ENCODE measurements around the gene CCL1. TPM values are rescaled to one million over a fixed set of nuclear protein-coding genes. Genes with fewer than 3 reads are reported as not detected.
A peak's percentile ranks its signal among the peaks of the same experiment; 100 is the strongest.

Gene CCL1
- total and polyA plus RNA-seq, 10 of the 15 experiments (the other 5 are each of a cell fraction or from before 2014, with no cell fraction given) = 0.14 to 1.8 (median 0.40) TPM; not detected in 3

- no peak for DNase-seq (ENCODE audit: low read depth, low spot score)
- no peak overlapping the region for H2AFZ ChIP-seq (ENCODE audit: control insufficient read depth, low read depth, low read length)
- peaks cover 2 to 18% of the 10 kb centered on the region in 2 experiments for H3K27me3 ChIP-seq (replicated peaks in 1 of 2; ENCODE audit: control insufficient read depth in 2 of 2, insufficient read depth in 2 of 2, low read length in 1 of 2)
- no peaks in the 10 kb centered on the region for H3K9me3 ChIP-seq (replicated peaks; ENCODE audit: control insufficient read depth, insufficient read depth, low read length)
- 5% methylated on average over 2 of the region's 2 CpGs for WGBS (ENCODE audit: insufficient coverage, insufficient replicate concordance, low lambda C conversion rate, missing lambda C conversion rate)
- BruUV-seq (replicated peaks) = no TSS peak
- intact Hi-C loops (cut with micrococcal nuclease; ENCODE audit: unreplicated experiment) = no loop called here
- ChIA-PET CTCF (interaction anchor here (1.5 to 8.8 kb wide), 2 partner anchors 12 to 163 kb away, joined by 5 to 264 read pairs; no protein-coding TSS in a partner anchor), SMC1A (ENCODE audit: uncharacterized antibody, unreplicated experiment) (interaction anchor here (1.0 to 2.1 kb wide), 4 partner anchors 18 to 22 kb away, joined by 3 to 6 read pairs (median 4); no protein-coding TSS in a partner anchor), POLR2A (no interaction called here), RAD21 (ENCODE audit: unreplicated experiment) (interaction anchor here (1.2 kb wide), 1 partner anchor 17 kb away, joined by 3 read pairs; no protein-coding TSS in a partner anchor)
- H3K4me3 ChIP-seq = no peak overlapping the region
- TF ChIP-seq NR2C2 (IDR thresholded peaks at IDR 0.05; ENCODE audit: borderline replicate concordance, control insufficient read depth, insufficient read length, low read depth) (no peak), SIX5 (IDR thresholded peaks at IDR 0.05; ENCODE audit: low read depth, low read length, severe bottlenecking) (no peak), ATF7 (IDR thresholded peaks at IDR 0.05; ENCODE audit: low read depth) (no peak)
- H3K79me2 ChIP-seq (ENCODE audit: control insufficient read depth, insufficient read depth, low read length) = no peaks in the 10 kb centered on the region
- peak; percentile 13; the same call in 1 of the 3 replicates for ATAC-seq
- H3K36me3 ChIP-seq (ENCODE audit: control insufficient read depth in 2 of 2, insufficient read depth in 2 of 2, low read length in 1 of 2) = no peaks in the 10 kb centered on the region
- FAIRE-seq = no peak
- no peak overlapping the region for H3K4me2 ChIP-seq (ENCODE audit: control insufficient read depth, insufficient read depth)
- no peaks in the 10 kb centered on the region for H4K20me1 ChIP-seq (ENCODE audit: control insufficient read depth, insufficient read depth)
- H3K9ac ChIP-seq (ENCODE audit: control insufficient read depth, insufficient read depth, low read length) = no peak overlapping the region
- peaks cover 5% of the 10 kb centered on the region for H3K4me1 ChIP-seq (ENCODE audit: control insufficient read depth, insufficient read depth, low read length)
- in situ Hi-C loops (cut with MboI) = no loop called here
- H3K27ac ChIP-seq (ENCODE audit: control insufficient read depth, insufficient read depth) = no peak overlapping the region
These were observed 2.3 kb upstream of the CCL1 start for GRCh38 chr17:34365340-34365739.

- no peak overlapping the region for H3K9ac ChIP-seq (ENCODE audit: control insufficient read depth, insufficient read depth, low read length)
- CTCF ChIA-PET = interaction anchor here (0.6 to 8.8 kb wide), 6 partner anchors 9 to 1461 kb away, joined by 3 to 264 read pairs (median 5); partner anchors contain the start of gene CCL13
- H3K9me3 ChIP-seq (replicated peaks; ENCODE audit: control insufficient read depth, insufficient read depth, low read length) = no peaks in the 10 kb centered on the region
- no peak overlapping the region for H3K4me3 ChIP-seq
- H3K4me1 ChIP-seq (ENCODE audit: control insufficient read depth, insufficient read depth, low read length) = peaks cover 3% of the 10 kb centered on the region; the same call in 1 of the 2 replicates
- WGBS (ENCODE audit: insufficient coverage, insufficient replicate concordance, low lambda C conversion rate, missing lambda C conversion rate) = 5% methylated on average over 2 of the region's 2 CpGs
- no peak overlapping the region for H3K27ac ChIP-seq (ENCODE audit: control insufficient read depth, insufficient read depth)
- H3K79me2 ChIP-seq (ENCODE audit: control insufficient read depth, insufficient read depth, low read length) = no peaks in the 10 kb centered on the region
- no peak overlapping the region for H3K4me2 ChIP-seq (ENCODE audit: control insufficient read depth, insufficient read depth)
- RAD21 ChIA-PET (ENCODE audit: unreplicated experiment) = interaction anchor here (1.2 to 6.0 kb wide), 2 partner anchors 18 to 161 kb away, joined by 3 to 83 read pairs; no protein-coding TSS in a partner anchor
- intact Hi-C loops (cut with micrococcal nuclease; ENCODE audit: unreplicated experiment) = no loop called here
- DNase-seq (ENCODE audit: low read depth, low spot score) = no peak
- H4K20me1 ChIP-seq (ENCODE audit: control insufficient read depth, insufficient read depth) = no peaks in the 10 kb centered on the region
- ATAC-seq = 0 out of 3 replicates have a peak, but pooled peaks have one; percentile 9
- BruUV-seq (replicated peaks) = no TSS peak
- no peaks in the 10 kb centered on the region for H3K36me3 ChIP-seq (ENCODE audit: control insufficient read depth in 2 of 2, insufficient read depth in 2 of 2, low read length in 1 of 2)
- POLR2A ChIA-PET = no interaction called here
- no peak for FAIRE-seq
- H2AFZ ChIP-seq (ENCODE audit: control insufficient read depth, low read depth, low read length) = no peak overlapping the region
- H3K27me3 ChIP-seq (replicated peaks in 1 of 2; ENCODE audit: control insufficient read depth in 2 of 2, insufficient read depth in 2 of 2, low read length in 1 of 2) = peaks cover 2 to 18% of the 10 kb centered on the region in 2 experiments
- no peak for TF ChIP-seq TCF3 (IDR thresholded peaks at IDR 0.05; ENCODE audit: borderline replicate concordance, insufficient read depth, low read depth, low read length)
- TF ChIP-seq POLR2AphosphoS2 (IDR thresholded peaks at IDR 0.05; ENCODE audit: low read depth, low read length) = no peak
- TF ChIP-seq FOXK2 (IDR thresholded peaks at IDR 0.05) = no peak
- no peak for TF ChIP-seq DPF2 (IDR thresholded peaks at IDR 0.05)
- TF ChIP-seq ZBTB33 (IDR thresholded peaks at IDR 0.05) = no peak
- no peak for TF ChIP-seq SPI1 (IDR thresholded peaks at IDR 0.05; ENCODE audit: borderline replicate concordance, insufficient read depth, low read depth, low read length)
- SMC1A ChIA-PET (ENCODE audit: uncharacterized antibody, unreplicated experiment) = interaction anchor here (1.0 to 2.1 kb wide), 5 partner anchors 10 to 23 kb away, joined by 3 to 6 read pairs (median 4); no protein-coding TSS in a partner anchor
- in situ Hi-C loops (cut with MboI) = loop anchor here (5.0 kb wide), 1 partner anchor 162 kb away; no protein-coding TSS in a partner anchor
These were observed 1.7 kb upstream of the CCL1 start for GRCh38 chr17:34364751-34365150.

Data from GM12878 (cell line).